ENCODE measurements around the gene SUFU.
A peak's percentile ranks its signal among the peaks of the same experiment; 100 is the strongest.
"Not testable (repeated sequence)": the region's sequence is repeated elsewhere in the genome, so short reads cannot be mapped to it uniquely, and the experiment has no call there.

Gene SUFU

GRCh38 chr10:102503264-102504178, at the start of gene SUFU:
TSS of gene SUFU (plus strand) at chr10:102503972. CDS start at chr10:102504153, 181 bp downstream.
- peak; percentile 79 to 99 (median 96) for DNase-seq

- DNase-seq: not testable (repeated sequence)
Measured at GRCh38 chr10:102454662-102455487, 48.9 kb upstream of the SUFU start.

GRCh38 chr10:102455893-102456471, 47.8 kb upstream of the SUFU start:
- DNase-seq: no peak

- DNase-seq: no peak
Measured at GRCh38 chr10:102457591-102458150, 46.1 kb upstream of the SUFU start.

- no peak for DNase-seq
Measured at GRCh38 chr10:102458656-102459055, 45.1 kb upstream of the SUFU start.

GRCh38 chr10:102460836-102461186, 43.0 kb upstream of the SUFU start:
- peak in 1 of 56 donors; percentile 40 for DNase-seq

- peak in 54 of 56 donors; percentile 48 to 92 (median 79) for DNase-seq
Measured at GRCh38 chr10:102461187-102462054, 42.4 kb upstream of the SUFU start.

- DNase-seq: no peak
Measured at GRCh38 chr10:102462512-102463054, 41.2 kb upstream of the SUFU start.

GRCh38 chr10:102463983-102464382, 39.8 kb upstream of the SUFU start:
- DNase-seq: no peak

GRCh38 chr10:102465466-102465865, 38.3 kb upstream of the SUFU start:
- DNase-seq: peak in 9 of 56 donors; percentile 12 to 48 (median 27)

- DNase-seq: no peak
Measured at GRCh38 chr10:102467318-102467717, 36.5 kb upstream of the SUFU start.

- no peak for DNase-seq
Measured at GRCh38 chr10:102467971-102468438, 35.8 kb upstream of the SUFU start.

- no peak for DNase-seq
Measured at GRCh38 chr10:102468683-102469082, 35.1 kb upstream of the SUFU start.

- DNase-seq: no peak
Measured at GRCh38 chr10:102470579-102471546, 32.9 kb upstream of the SUFU start.

GRCh38 chr10:102473445-102474331, 30.1 kb upstream of the SUFU start:
- no peak for DNase-seq

GRCh38 chr10:102475451-102476040, 28.2 kb upstream of the SUFU start:
- no peak for DNase-seq

GRCh38 chr10:102476466-102477141, 27.2 kb upstream of the SUFU start:
- DNase-seq: no peak

Measured in nucleus accumbens (tissue), 56 donors.